Measurements from ENCODE around the gene NOL3.

The NOL3 gene

DNA sequence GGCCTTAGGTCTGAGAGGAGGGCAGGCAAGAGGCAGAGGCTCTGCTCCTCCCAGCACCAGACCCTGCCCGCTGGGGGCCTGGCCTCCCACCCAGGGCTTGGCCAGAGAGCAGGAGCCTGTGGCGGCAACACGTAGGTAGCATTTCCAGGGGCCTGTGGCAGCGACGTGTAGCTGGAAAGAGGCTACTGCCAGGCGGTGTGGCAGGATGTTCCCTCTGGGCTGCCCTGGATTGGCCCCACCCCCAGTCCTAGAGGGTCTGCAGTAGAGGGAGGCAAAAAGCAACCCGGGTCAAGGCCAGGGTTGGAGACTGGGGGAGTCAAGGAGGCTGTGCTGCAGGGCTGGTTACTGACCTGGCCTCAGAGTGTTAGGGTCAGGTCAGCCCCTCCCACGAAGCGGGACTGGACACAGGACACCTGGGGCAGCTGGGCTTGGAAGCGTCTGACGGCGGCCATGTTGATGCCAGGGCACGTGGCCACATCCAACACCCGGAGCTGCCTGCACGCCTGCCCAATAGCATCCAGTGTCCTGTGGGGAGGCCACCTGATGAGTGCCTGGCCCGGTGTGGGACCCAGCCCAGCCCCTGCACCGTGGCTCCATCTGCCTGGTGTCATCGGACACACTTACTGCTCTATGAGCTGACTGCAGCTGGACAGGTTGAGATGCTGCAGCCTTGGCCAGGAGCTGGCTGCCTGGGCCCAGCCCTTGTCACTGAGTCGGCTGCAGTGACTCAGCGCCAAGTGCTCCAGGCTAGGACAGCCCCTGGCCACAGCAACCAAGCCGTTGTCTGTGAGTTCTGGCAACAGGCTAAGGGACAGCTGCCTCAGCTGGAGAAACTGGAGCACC, 37.1 kb downstream of the NOL3 start:
- no peak for DNase-seq

DNA sequence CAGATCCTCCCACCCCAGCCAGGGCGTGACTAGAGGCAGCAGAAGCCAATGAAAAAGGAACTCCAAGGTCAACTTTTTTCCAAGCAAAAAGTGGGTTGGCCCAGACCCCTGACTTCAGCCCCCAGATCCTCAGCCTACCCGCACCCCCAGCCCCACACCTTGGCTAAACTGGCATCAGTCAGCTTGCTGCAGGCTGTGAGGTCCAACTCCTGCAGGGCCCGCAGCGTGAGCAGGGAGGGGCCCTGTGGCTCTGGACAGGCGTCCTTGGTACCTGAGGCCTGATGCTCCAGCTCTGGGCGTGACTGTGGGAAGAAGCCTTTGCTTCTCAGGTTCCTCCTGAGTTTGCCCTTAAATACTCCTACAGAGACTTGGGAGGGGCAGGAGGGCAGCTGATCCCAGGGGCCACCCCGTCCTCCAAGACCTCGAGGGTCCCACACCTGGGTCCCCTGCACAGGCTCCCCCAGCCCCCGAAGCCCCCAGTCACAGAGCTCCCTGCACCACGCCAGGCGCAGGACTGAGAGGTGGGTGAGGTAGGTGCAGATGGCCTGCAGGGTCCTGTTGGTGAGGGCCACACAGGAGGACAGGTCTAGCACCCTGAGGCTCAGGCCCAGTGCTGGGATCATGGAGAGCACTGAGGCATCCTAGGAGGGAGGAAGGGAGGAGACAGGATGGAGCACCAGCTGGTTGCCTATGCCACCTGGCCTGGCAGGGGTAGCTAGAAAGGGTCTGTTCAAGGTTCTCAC, 38.0 kb downstream of the NOL3 start:
- no peak for DNase-seq

DNA sequence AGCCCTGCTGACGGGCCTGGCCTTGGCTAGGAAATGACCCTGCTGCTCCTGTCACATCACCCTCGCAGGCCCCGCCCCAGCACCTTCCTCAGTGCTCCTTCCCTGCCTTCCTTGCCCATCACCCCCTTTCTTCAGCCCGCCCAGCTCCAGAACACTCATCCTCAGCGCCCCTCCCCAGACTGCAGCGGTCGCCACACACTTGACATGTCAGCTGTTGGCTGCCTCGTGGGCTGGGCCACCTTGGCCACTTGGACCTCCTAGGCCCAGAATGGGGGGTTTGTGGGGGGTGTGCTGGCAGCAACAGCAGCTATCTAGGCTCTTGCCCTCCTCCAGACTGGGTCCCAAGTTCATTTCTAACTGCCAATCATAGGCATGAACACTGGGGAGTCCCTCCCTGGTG, 39.2 kb downstream of the NOL3 start:
- DNase-seq = no peak

DNA sequence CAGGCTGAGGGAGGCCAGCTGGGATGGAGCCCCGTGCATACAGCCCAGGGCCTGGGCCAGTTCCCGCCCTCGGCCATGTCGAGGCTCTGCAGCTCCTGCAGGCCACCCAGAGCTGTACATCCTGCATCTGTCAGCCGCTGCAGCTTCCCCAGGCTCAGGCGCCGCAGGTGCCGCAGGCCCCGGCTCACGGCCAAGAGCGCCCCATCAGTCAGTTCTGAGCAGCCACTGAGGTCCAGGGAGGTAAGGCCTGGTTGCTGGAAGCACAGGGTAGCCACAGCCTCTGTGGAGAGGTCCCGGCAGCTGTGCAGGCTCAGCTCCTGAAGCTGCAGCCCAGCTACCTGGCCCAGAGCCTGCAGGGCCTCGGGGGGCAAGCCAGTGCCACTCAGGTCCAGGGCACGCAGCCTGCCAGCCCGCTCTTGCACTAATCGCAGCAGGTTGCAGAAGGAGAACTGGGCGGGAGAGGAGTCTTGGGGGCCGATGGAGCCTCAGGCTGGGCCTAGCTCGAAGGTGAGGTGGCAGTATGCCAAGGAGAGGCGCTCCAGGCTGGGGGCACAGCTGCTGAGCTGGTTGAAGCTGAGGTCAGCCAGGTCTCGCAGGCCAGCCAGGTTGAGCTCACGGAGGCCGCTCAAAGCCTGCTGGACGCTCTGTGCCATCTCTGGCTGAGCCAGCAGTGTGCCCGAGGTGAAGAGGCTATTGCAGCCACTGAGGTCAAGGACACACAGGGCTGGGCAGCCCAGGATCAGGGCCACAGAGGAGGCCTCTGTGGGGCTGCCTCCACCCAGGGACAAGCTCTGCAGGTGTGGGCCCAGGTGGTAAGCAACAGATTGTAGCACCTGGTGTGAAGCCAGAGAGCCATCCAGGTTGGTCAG, 40.0 kb downstream of the NOL3 start:
- DNase-seq = no peak

GRCh38 chr16:67211674-67212073, 41.3 kb downstream of the NOL3 start:
- DNase-seq = no peak

DNA sequence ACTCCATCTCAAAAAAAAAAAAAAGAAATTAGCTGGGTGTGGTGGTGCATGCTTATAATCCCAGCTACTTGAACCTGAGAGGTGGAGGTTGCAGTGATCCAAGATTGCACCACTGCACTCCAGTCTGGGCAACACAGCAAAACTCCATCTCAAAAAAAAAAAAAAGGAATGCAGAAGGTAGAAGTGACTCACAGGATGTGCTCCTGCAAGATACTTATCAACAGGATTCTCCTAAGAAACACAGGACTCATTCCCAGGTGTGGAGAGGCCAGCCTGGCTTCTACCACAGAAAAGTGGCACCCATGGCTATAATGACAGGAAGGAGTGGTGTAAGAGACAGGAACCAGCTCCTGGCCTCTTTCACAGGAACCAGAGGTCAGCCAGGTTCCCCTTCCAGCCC, 42.4 kb downstream of the NOL3 start:
- no peak for DNase-seq

DNA sequence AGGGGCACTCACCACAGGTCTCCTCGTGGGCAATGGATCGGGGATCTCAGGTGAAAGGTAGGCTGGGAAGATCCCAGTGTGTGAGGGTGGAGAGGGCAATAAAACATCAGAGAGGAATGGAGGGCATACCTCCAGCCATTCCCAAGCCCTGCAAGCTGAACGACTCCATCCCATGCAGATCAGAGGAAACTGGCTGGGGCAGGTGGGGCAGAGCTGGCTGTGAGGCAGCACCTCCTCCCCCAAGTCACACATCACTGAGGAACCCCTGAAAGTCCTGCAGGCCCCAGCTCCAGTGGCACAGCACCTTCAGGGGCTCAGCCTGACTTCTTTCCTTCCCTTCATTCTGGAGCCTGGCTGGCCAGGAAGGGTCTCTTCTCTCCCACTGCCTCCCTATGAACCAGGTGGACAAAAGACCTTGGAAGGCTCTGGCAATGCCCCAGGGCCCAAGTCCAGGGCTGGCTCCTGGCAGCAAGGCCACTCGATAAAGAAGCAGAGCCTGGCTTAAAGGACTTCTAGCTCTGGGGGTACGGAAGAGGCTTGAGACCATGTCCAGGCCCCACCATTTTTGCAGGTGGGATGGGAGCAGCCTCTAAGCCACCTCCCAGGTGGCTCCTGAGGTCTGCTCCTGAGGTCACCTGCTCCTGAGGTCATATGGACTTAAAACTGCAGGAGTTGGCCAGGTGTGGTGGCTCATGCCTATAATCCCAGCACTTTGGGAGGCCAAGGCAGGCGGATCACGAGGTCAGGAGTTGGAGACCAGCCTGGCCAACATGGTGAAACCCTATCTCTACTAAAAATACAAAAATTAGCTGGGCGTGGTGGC, 43.1 kb downstream of the NOL3 start:
- DNase-seq = no peak

DNA sequence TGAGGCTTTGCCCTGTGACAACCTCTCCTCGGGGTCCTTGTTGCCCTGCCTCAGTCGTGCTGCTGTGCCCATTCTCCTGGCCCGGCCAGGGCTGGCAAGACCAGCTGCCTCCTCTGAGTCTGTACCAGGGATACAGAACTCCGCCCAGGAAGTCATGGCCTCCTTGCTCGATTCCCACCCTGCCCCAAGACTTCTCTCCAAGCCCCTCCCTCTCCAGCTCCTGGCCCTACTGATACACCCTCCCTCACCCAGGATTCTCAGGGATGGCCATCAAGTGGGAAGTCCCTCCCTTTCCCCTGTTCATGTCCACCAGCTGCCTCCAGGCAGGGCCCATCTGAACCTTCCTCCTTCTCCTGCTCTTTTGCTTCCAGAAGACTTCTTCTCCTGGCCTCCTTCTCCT, 45.4 kb downstream of the NOL3 start:
- DNase-seq = no peak

DNA sequence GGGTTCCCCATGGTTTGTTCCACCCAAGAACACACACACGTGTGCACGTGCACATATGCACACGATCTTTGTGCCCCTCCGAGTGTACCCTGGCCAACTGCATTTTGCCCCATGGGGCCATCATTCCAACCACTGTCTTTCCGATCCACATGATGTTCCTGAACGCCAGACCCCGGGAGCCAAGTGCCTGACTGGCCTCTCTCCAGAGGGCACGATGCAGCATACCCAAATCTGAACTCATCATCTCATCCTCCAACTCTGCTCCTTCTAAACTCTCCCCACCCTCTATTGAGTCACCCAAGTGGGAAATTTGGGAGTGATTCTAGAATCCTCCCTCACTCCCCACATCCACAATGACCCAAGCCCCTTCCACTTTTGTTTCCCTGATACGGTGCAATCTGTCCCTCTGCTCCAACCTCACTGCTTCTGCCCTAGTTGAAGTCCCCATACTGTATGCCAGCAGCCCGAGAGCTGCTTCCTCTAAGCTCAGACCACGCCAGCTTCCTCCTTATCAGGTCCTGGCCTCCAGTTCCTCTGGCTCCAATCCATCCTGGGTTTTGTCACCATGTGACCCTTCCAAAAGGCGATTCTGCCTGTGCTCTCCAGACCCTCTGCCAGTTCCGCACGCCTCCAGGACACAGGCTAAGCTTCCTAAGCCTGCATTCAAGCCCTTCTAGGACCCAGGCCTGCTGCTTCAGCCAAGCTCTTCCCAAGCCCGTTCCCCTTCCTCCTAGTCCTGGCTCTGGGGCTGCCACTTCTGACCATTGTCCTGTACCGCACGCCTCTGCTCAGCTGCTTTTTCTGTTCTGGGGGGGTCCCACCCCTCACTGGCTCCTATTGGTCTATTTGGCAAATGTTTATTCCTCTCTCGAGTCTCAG, 46.5 kb downstream of the NOL3 start:
- DNase-seq = no peak

DNA sequence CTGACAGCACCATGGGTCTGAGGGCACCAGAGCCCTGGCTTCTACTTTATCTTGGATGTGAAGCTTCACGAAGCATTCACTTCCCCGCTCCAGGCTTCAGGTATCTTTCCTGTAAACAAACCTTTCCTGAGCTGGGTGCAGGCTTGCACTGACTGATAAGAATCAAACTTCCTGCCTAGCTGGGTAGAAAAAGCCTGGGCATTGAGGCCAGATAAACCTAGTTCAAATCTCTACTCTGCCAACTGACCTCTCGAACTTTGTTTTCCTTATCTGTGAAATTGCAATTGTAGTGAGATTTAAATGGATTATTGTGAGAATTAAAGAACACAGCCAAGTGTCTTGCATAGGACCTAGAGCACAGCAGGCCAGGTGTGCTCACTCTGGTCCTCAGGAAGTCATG, 53.7 kb downstream of the NOL3 start:
- no peak for DNase-seq
